ENCODE measurements around the gene MPRIP. TPM values are rescaled to one million over a fixed set of nuclear protein-coding genes. Genes with fewer than 3 reads are reported as not detected.

The MPRIP gene
- total and polyA plus RNA-seq, 2 experiments from 2014 or later = 91.7 to 202 TPM

DNA sequence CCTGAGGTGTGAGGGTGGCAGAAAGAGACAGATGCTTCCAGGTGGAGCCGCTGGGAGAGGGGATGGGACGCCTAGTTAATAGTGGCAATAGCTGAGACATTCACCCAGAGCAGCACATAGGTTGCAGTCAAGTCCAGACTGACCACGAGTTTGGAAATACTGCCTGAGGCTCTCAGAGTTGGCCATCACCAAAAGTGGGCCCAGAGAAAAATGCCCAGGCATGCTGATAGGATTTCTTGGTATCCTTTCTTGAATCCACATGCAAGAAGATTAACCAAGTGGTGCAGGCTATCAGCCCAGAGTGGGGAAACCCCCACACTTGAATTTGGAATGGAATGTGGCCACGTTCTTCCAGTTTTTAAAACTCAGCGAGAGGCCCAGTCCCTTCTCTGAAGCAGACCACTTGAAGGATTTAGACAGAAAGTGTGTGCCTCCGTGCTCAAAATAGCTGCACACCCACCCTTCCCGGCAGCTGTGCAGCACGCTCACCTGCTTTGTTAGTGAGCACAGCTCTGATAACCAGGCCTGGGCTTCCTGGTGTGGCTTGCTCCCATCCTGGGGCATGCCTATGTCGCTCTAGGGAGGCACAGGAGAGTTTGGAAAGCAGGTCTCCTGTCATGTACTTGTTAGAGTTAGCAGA is 128.2 kb downstream of the MPRIP start:
- DNase-seq (ENCODE audit: low spot score) = no peak
- H3K27ac ChIP-seq = no peak overlapping the region
- no peaks in the 10 kb centered on the region for H3K9me2 ChIP-seq (replicated peaks; ENCODE audit: insufficient read depth)
- TF ChIP-seq, protein P1, sequence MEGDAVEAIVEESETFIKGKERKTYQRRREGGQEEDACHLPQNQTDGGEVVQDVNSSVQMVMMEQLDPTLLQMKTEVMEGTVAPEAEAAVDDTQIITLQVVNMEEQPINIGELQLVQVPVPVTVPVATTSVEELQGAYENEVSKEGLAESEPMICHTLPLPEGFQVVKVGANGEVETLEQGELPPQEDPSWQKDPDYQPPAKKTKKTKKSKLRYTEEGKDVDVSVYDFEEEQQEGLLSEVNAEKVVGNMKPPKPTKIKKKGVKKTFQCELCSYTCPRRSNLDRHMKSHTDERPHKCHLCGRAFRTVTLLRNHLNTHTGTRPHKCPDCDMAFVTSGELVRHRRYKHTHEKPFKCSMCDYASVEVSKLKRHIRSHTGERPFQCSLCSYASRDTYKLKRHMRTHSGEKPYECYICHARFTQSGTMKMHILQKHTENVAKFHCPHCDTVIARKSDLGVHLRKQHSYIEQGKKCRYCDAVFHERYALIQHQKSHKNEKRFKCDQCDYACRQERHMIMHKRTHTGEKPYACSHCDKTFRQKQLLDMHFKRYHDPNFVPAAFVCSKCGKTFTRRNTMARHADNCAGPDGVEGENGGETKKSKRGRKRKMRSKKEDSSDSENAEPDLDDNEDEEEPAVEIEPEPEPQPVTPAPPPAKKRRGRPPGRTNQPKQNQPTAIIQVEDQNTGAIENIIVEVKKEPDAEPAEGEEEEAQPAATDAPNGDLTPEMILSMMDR (IDR thresholded peaks at IDR 0.05; ENCODE audit: poor library complexity) = no peak
- TF ChIP-seq EZH2 (IDR thresholded peaks at IDR 0.05; ENCODE audit: borderline replicate concordance) (no peak), EZH2phosphoT487 (IDR thresholded peaks at IDR 0.05; ENCODE audit: low read depth, severe bottlenecking, unreplicated experiment) (no peak)
- H3K36me3 ChIP-seq (replicated peaks; ENCODE audit: insufficient read depth, low read depth) = no peaks in the 10 kb centered on the region
- no peaks in the 10 kb centered on the region for H4K20me1 ChIP-seq (ENCODE audit: insufficient read depth, poor library complexity, severe bottlenecking)
- H3K4me2 ChIP-seq = no peak overlapping the region
- no peak overlapping the region for H2AFZ ChIP-seq
- H3K27me3 ChIP-seq = no peaks in the 10 kb centered on the region
- 85% methylated on average over 9 of the region's 9 CpGs for WGBS (ENCODE audit: low lambda C conversion rate, missing lambda C conversion rate)
- no peaks in the 10 kb centered on the region for H3K79me2 ChIP-seq
- H3K4me1 ChIP-seq (ENCODE audit: insufficient read depth) = no peaks in the 10 kb centered on the region
- H3K9me3 ChIP-seq (ENCODE audit: low read depth) = no peaks in the 10 kb centered on the region
- no peak overlapping the region for H3K4me3 ChIP-seq

DNA sequence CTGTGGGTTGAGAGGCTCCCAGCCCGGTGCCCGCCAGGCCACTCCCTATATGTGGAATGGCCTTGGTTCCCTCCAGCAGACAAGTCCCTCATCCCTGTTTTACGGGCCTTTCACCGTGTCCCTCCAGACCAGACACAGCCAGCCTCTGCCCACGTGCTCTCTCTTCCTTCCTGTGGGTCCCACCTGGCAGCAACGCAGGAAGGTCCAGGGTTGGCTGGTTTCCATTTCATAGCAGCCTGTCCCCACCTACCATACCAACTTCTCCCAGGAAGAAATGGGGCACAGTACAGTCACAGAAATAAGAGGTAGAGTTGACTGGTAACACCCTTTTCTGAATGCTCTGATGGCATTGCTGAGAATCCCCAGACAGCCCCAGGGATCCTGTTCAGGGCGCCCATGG is 128.9 kb downstream of the MPRIP start:
- H3K9me2 ChIP-seq (replicated peaks; ENCODE audit: insufficient read depth) = no peaks in the 10 kb centered on the region
- no peaks in the 10 kb centered on the region for H3K36me3 ChIP-seq (replicated peaks; ENCODE audit: insufficient read depth, low read depth)
- H3K79me2 ChIP-seq = no peaks in the 10 kb centered on the region
- no peaks in the 10 kb centered on the region for H3K27me3 ChIP-seq
- no peak for DNase-seq (ENCODE audit: low spot score)
- no peaks in the 10 kb centered on the region for H3K4me1 ChIP-seq (ENCODE audit: insufficient read depth)
- H3K4me3 ChIP-seq = no peak overlapping the region
- no peak overlapping the region for H3K27ac ChIP-seq
- WGBS (ENCODE audit: low lambda C conversion rate, missing lambda C conversion rate) = 97% methylated on average over 7 of the region's 7 CpGs
- TF ChIP-seq, protein P1 (IDR thresholded peaks at IDR 0.05; ENCODE audit: poor library complexity) = no peak
- TF ChIP-seq EZH2 (IDR thresholded peaks at IDR 0.05; ENCODE audit: borderline replicate concordance) (no peak), EZH2phosphoT487 (IDR thresholded peaks at IDR 0.05; ENCODE audit: low read depth, severe bottlenecking, unreplicated experiment) (no peak)
- no peaks in the 10 kb centered on the region for H3K9me3 ChIP-seq (ENCODE audit: low read depth)
- H2AFZ ChIP-seq = no peak overlapping the region
- no peak overlapping the region for H3K4me2 ChIP-seq
- no peaks in the 10 kb centered on the region for H4K20me1 ChIP-seq (ENCODE audit: insufficient read depth, poor library complexity, severe bottlenecking)

DNA sequence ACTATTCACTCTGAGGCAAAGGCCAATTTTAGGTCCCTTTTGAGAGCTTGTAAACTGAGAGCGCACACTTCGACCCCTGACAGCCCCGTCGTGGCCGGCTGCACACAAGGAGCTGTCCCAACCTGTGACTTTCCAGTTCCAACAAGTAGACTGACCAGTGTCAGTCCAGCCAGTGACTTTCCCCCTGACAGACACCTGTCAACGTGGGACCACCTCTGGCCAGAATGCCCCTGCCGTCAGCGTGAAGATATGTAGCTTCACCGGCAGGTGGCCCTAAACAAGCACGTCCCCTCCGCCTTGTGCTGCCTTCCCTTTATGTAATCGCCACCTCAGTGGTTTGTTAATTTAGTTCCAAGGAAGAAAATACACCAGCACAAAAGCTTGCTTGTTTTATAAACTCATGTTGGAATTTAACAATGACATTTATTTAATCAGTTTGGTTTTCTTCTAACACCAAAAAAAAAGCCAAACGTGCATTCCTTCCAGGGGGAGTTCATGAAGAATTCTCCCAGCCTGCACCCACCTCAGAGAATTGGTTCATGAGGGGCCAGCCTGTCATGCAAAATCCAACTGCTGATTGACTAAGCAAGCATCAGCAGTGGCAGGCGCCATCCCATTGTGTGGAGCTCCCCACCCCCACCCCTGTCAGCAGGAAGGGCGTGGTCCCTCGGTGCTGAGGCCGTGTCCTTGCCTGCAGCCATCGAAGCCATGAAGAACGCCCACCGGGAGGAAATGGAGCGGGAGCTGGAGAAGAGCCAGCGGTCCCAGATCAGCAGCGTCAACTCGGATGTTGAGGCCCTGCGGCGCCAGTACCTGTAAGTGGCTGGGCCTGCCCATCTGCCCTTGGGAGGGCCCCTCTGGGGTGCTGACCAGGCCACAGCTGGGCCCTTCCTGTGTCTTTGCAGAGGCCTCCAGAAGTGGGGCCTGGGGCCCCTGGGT is 130.0 kb downstream of the MPRIP start:
- H3K27ac ChIP-seq = no peak overlapping the region
- H2AFZ ChIP-seq = no peak overlapping the region
- H3K4me2 ChIP-seq = no peak overlapping the region
- no peak overlapping the region for H3K4me3 ChIP-seq
- H3K9me3 ChIP-seq (ENCODE audit: low read depth) = no peaks in the 10 kb centered on the region
- H3K27me3 ChIP-seq = no peaks in the 10 kb centered on the region
- no peaks in the 10 kb centered on the region for H3K4me1 ChIP-seq (ENCODE audit: insufficient read depth)
- no peaks in the 10 kb centered on the region for H4K20me1 ChIP-seq (ENCODE audit: insufficient read depth, poor library complexity, severe bottlenecking)
- no peak for DNase-seq (ENCODE audit: low spot score)
- WGBS (ENCODE audit: low lambda C conversion rate, missing lambda C conversion rate) = 87% methylated on average over 26 of the region's 26 CpGs
- H3K36me3 ChIP-seq (replicated peaks; ENCODE audit: insufficient read depth, low read depth) = no peaks in the 10 kb centered on the region
- H3K79me2 ChIP-seq = no peaks in the 10 kb centered on the region
- H3K9me2 ChIP-seq (replicated peaks; ENCODE audit: insufficient read depth) = no peaks in the 10 kb centered on the region
- TF ChIP-seq EZH2 (IDR thresholded peaks at IDR 0.05; ENCODE audit: borderline replicate concordance) = no peak
- no peak for TF ChIP-seq EZH2phosphoT487 (IDR thresholded peaks at IDR 0.05; ENCODE audit: low read depth, severe bottlenecking, unreplicated experiment)
- TF ChIP-seq, protein P1 (IDR thresholded peaks at IDR 0.05; ENCODE audit: poor library complexity) = no peak
